SK-N-SH (cell line): Measurements from ENCODE around the gene MTHFD2L. TPM values are rescaled to one million over a fixed set of nuclear protein-coding genes. Genes with fewer than 3 reads are reported as not detected.

Experiments used
- CTCF ChIA-PET: fragments of 300-600, 350-600 bp; formaldehyde crosslinking; extraction: SDS; loops from one replicate; lab custom pipeline; 2021; lab: Yijun Ruan, JAX
- POLR2A ChIA-PET: fragments of 350-600 bp; sonication (Branson Sonifier 250); formaldehyde crosslinking; extraction: SDS; loops from one replicate; lab custom pipeline; 2020; ENCODE audit warnings: antibody characterized with exemption, inconsistent platforms; lab: Yijun Ruan, JAX
- DNase-seq: peaks from one replicate; pipeline ENCODE4 v3.0.0; 2012
- H2AFZ ChIP-seq: fragments of 200-600 bp; sonication (generic); 2 replicates; pipeline ENCODE4 v1.8.1; 2016; ENCODE audit warnings: antibody characterized with exemption, mild to moderate bottlenecking, low read depth
- H3F3A ChIP-seq: fragments of 200-600 bp; sonication (generic); replicated peaks from 2 replicates; pipeline ENCODE3; 2016; ENCODE audit warnings: antibody characterized with exemption, mild to moderate bottlenecking; ENCODE audit not compliant: insufficient read depth
- H3K27ac ChIP-seq, 2 experiments: fragments of 200-500 bp in 1 of 2; fragments of 200-600 bp in 1 of 2; sonication (Bioruptor generic) in 1 of 2; sonication (generic), shearing (Covaris generic) in 1 of 2; 2 replicates each; pipeline versions ENCODE4 v1.5.1 to v1.6.1; 2014 to 2016; ENCODE audit warnings: low read depth in 2 of 2, inconsistent platforms in 1 of 2, low read length in 1 of 2, mild to moderate bottlenecking in 1 of 2, mixed read lengths in 1 of 2
- H3K27me3 ChIP-seq: fragments of 200-600 bp; sonication (generic), shearing (Covaris generic); 2 replicates; pipeline ENCODE4 v1.6.1; 2016; ENCODE audit warnings: mixed run types; ENCODE audit not compliant: insufficient read depth
- H3K36me3 ChIP-seq, 2 experiments: fragments of 200-500 bp in 1 of 2; fragments of 200-600 bp in 1 of 2; sonication (Bioruptor generic) in 1 of 2; sonication (generic) in 1 of 2; replicated peaks in 1 of 2; 2 replicates each; pipeline versions ENCODE3 to v1.5.1; 2014 to 2016; ENCODE audit warnings: low read length in 1 of 2, mild to moderate bottlenecking in 1 of 2; ENCODE audit not compliant: insufficient read depth in 2 of 2, control insufficient read depth in 1 of 2
- H3K4me1 ChIP-seq, 2 experiments: fragments of 200-500 bp in 1 of 2; fragments of 200-600 bp in 1 of 2; sonication (Bioruptor generic) in 1 of 2; sonication (generic), shearing (Covaris generic) in 1 of 2; 2 replicates each; pipeline versions ENCODE4 v1.5.1 to v1.6.1; 2014 to 2016; ENCODE audit warnings: low read depth in 1 of 2, low read length in 1 of 2, mixed run types in 1 of 2; ENCODE audit not compliant: insufficient read depth in 2 of 2, control insufficient read depth in 1 of 2
- H3K4me2 ChIP-seq: fragments of 200-600 bp; sonication (generic), shearing (Covaris generic); 2 replicates; pipeline ENCODE4 v1.6.1; 2017; ENCODE audit warnings: mixed run types
- H3K4me3 ChIP-seq, 2 experiments: fragments of 200-500 bp in 1 of 2; fragments of 200-600 bp in 1 of 2; sonication (Bioruptor generic) in 1 of 2; sonication (generic), shearing (Covaris generic) in 1 of 2; 2 replicates each; pipeline versions ENCODE4 v1.5.1 to v1.8.1; 2014 to 2016; ENCODE audit warnings: low read depth in 2 of 2, inconsistent platforms in 1 of 2, low read length in 1 of 2, mild to moderate bottlenecking in 1 of 2, mixed read lengths in 1 of 2, moderate library complexity in 1 of 2
- H3K79me2 ChIP-seq: fragments of 200-600 bp; sonication (generic); 2 replicates; pipeline ENCODE4 v1.8.1; 2017; ENCODE audit warnings: mild to moderate bottlenecking; ENCODE audit not compliant: insufficient read depth
- H3K9ac ChIP-seq: fragments of 200-600 bp; sonication (generic); 2 replicates; pipeline ENCODE4 v1.6.1; 2017; ENCODE audit warnings: mixed run types
- H3K9me2 ChIP-seq: fragments of 200-600 bp; sonication (generic); 2 replicates; pipeline ENCODE4 v1.6.1; 2017; ENCODE audit warnings: mixed run types
- H3K9me3 ChIP-seq: fragments of 200-600 bp; sonication (generic); 2 replicates; pipeline ENCODE4 v1.6.1; 2017; ENCODE audit warnings: mixed run types, mild to moderate bottlenecking, moderate library complexity
- H4K20me1 ChIP-seq: fragments of 200-600 bp; sonication (generic); 2 replicates; pipeline ENCODE4 v1.6.1; 2017; ENCODE audit warnings: mild to moderate bottlenecking, mixed run types; ENCODE audit not compliant: insufficient read depth
- CHD2 ChIP-seq: fragments of 150-350 bp; IDR thresholded peaks from 2 replicates; pipeline ENCODE4 v1.6.1; 2018; ENCODE audit warnings: low read length; ENCODE audit not compliant: partially characterized antibody
- ELF1 ChIP-seq: IDR thresholded peaks from 2 replicates; pipeline ENCODE4 v1.4.0; 2012
- FOSL2 ChIP-seq: IDR thresholded peaks from 2 replicates; pipeline ENCODE4 v1.4.0; 2012; ENCODE audit warnings: low read depth, mild to moderate bottlenecking, moderate library complexity, borderline replicate concordance
- GATA2 ChIP-seq: sonication (generic); formaldehyde crosslinking; IDR thresholded peaks from 2 replicates; pipeline ENCODE4 v1.5.0; 2020; ENCODE audit warnings: mild to moderate bottlenecking, missing genetic modification reagents
- JUND ChIP-seq: IDR thresholded peaks from 2 replicates; pipeline ENCODE4 v1.4.0; 2012
- NFIC ChIP-seq: IDR thresholded peaks from 2 replicates; pipeline ENCODE4 v1.4.0; 2012; ENCODE audit warnings: borderline replicate concordance
- POLR2AphosphoS5 ChIP-seq: IDR thresholded peaks from 2 replicates; pipeline ENCODE4 v1.6.1; 2012; ENCODE audit warnings: low read depth, low read length
- RAD21 ChIP-seq: IDR thresholded peaks from 2 replicates; pipeline ENCODE4 v1.6.1; 2012; ENCODE audit warnings: mild to moderate bottlenecking, low read length
- RCOR1 ChIP-seq: fragments of 150-350 bp; IDR thresholded peaks from 2 replicates; pipeline ENCODE4 v1.6.1; 2017; ENCODE audit warnings: antibody characterized with exemption, low read length
- RXRA ChIP-seq: IDR thresholded peaks from 2 replicates; pipeline ENCODE4 v1.4.0; 2012; ENCODE audit warnings: low read depth, mild to moderate bottlenecking, borderline replicate concordance
- SMC3 ChIP-seq: IDR thresholded peaks from 2 replicates; pipeline ENCODE4 v1.6.1; 2012; ENCODE audit warnings: low read depth, low read length, improper control_type of control experiment
- TCF12 ChIP-seq: IDR thresholded peaks from 2 replicates; pipeline ENCODE4 v1.4.0; 2012
- YY1 ChIP-seq: IDR thresholded peaks from 2 replicates; pipeline ENCODE4 v1.4.0; 2012; ENCODE audit warnings: low read depth, mild to moderate bottlenecking
- WGBS: methylation state at CpG from one replicate; pipeline ENCODE4 v1.1.6; 2017; ENCODE audit warnings: low lambda C conversion rate; 5-methylcytosine and 5-hydroxymethylcytosine counted together
- polyA plus RNA-seq, 3 experiments: library from polyadenylated mRNA; depleted of rRNA; stranded (reverse); fragments of >200 nt; gene quantifications; 2 replicates each; pipeline ENCODE4 v1.2.3, GENCODE V29; 2012
- TF ChIP-seq, protein P1 (sequence below): IDR thresholded peaks from 2 replicates; pipeline ENCODE4 v1.4.0; 2012; ENCODE audit warnings: low read depth, borderline replicate concordance
- TF ChIP-seq, protein P2 (sequence below): fragments of 150-350 bp; IDR thresholded peaks from 2 replicates; pipeline ENCODE4 v1.6.1; 2016; ENCODE audit warnings: mild to moderate bottlenecking, low read depth, low read length
- TF ChIP-seq, protein P3 (sequence below): IDR thresholded peaks from 2 replicates; pipeline ENCODE4 v1.4.0; 2012; ENCODE audit warnings: low read depth, borderline replicate concordance
- TF ChIP-seq, protein P4 (sequence below): IDR thresholded peaks from 2 replicates; pipeline ENCODE4 v1.6.1; 2012; ENCODE audit warnings: mild to moderate bottlenecking, low read depth, low read length, moderate library complexity
- TF ChIP-seq, protein P5 (sequence below): fragments of 200-600 bp; sonication (generic); IDR thresholded peaks from 2 replicates; pipeline ENCODE4 v1.6.1; 2017; ENCODE audit warnings: antibody characterized with exemption, mild to moderate bottlenecking, moderate library complexity

The MTHFD2L gene
- polyA plus RNA-seq, 1 of the 3 experiments (the other 2 are of a cell fraction) = 4.8 TPM

DNA sequence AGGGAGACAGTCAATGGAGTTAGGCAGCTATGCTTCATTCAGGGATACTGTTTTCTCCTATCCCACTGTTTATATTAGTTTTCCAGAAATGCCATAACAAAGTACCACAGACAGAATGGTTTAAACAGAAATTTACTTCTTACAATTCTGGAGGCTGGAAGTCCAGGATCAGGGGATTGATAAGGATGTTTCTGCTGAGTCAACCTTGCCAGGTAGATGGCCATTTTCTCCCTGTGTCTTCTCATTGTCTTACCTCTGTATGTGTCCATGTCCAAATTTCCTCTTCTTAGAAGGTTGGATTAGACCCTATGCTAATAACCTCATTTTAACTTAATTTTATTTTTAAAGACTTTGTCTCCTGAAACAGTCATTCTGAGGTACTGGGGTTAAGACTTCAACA lies 129.9 kb downstream of the MTHFD2L start:
- TF ChIP-seq, protein P1, sequence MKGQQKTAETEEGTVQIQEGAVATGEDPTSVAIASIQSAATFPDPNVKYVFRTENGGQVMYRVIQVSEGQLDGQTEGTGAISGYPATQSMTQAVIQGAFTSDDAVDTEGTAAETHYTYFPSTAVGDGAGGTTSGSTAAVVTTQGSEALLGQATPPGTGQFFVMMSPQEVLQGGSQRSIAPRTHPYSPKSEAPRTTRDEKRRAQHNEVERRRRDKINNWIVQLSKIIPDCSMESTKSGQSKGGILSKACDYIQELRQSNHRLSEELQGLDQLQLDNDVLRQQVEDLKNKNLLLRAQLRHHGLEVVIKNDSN = no peak
- TF ChIP-seq ELF1 (no peak), RCOR1 (no peak), FOSL2 (no peak), NFIC (no peak)
- TF ChIP-seq, protein P2, sequence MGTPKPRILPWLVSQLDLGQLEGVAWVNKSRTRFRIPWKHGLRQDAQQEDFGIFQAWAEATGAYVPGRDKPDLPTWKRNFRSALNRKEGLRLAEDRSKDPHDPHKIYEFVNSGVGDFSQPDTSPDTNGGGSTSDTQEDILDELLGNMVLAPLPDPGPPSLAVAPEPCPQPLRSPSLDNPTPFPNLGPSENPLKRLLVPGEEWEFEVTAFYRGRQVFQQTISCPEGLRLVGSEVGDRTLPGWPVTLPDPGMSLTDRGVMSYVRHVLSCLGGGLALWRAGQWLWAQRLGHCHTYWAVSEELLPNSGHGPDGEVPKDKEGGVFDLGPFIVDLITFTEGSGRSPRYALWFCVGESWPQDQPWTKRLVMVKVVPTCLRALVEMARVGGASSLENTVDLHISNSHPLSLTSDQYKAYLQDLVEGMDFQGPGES = no peak
- TF ChIP-seq, all 33 proteins: peak for 0
- H3K9me3 ChIP-seq = no peaks in the 10 kb centered on the region
- no peaks in the 10 kb centered on the region for H3K27me3 ChIP-seq
- H2AFZ ChIP-seq = no peak overlapping the region
- H3K9me2 ChIP-seq = no peaks in the 10 kb centered on the region
- H3F3A ChIP-seq = peaks cover 16% of the 10 kb centered on the region
- H3K4me1 ChIP-seq = 0 out of 4 replicates have a peak, but pooled peaks cover 0 to 3% of the 10 kb centered on the region in 2 experiments
- H3K79me2 ChIP-seq = no peaks in the 10 kb centered on the region
- H3K4me2 ChIP-seq = no peak overlapping the region
- POLR2A ChIA-PET = no interaction called here
- H3K4me3 ChIP-seq = no peak overlapping the region
- H3K9ac ChIP-seq = no peak overlapping the region
- H4K20me1 ChIP-seq = peaks cover 7% of the 10 kb centered on the region; the same call in 1 of the 2 replicates
- DNase-seq = no peak
- H3K36me3 ChIP-seq = no peaks in the 10 kb centered on the region
- CTCF ChIA-PET = no interaction called here
- H3K27ac ChIP-seq = no peak overlapping the region

DNA sequence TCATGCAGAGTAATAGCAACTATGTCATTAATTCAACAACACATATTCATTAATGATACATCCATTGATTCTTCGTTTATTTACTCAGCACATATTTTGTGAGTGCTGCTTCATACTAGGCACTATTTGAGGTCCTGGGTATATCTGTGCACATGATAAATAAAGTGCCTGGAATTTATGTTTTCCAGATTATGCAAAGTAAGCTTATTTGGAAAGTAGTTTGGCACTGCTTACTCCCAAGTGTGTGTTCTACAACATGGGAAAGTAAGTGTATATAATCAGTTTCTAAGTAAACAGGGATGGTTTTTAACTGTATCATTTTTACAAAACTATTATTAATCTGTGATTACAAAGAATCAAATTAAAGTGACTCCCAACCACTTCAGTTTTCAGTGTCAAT lies 133.6 kb downstream of the MTHFD2L start:
- Histone ChIP-seq H3K9me3 (no peaks in the 10 kb centered on the region), H4K20me1 (no peaks in the 10 kb centered on the region), H3K36me3 (no peaks in the 10 kb centered on the region), H3K9me2 (no peaks in the 10 kb centered on the region), H3K27me3 (no peaks in the 10 kb centered on the region), H2AFZ (no peak overlapping the region), H3K4me2 (no peak overlapping the region), H3K4me1 (no peaks in the 10 kb centered on the region), H3K27ac (no peak overlapping the region), H3K4me3 (no peak overlapping the region), H3K79me2 (no peaks in the 10 kb centered on the region), H3K9ac (no peak overlapping the region), H3F3A (no peaks in the 10 kb centered on the region)
- DNase-seq = no peak
- WGBS = 81% methylated on average over 1 of the region's 1 CpG
- ChIA-PET CTCF (no interaction called here), POLR2A (no interaction called here)
- TF ChIP-seq, protein P3, sequence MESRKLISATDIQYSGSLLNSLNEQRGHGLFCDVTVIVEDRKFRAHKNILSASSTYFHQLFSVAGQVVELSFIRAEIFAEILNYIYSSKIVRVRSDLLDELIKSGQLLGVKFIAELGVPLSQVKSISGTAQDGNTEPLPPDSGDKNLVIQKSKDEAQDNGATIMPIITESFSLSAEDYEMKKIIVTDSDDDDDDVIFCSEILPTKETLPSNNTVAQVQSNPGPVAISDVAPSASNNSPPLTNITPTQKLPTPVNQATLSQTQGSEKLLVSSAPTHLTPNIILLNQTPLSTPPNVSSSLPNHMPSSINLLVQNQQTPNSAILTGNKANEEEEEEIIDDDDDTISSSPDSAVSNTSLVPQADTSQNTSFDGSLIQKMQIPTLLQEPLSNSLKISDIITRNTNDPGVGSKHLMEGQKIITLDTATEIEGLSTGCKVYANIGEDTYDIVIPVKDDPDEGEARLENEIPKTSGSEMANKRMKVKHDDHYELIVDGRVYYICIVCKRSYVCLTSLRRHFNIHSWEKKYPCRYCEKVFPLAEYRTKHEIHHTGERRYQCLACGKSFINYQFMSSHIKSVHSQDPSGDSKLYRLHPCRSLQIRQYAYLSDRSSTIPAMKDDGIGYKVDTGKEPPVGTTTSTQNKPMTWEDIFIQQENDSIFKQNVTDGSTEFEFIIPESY = no peak
- TF ChIP-seq GATA2 (CRISPR knock-in tag) = no peak
- TF ChIP-seq RAD21 = no peak
- TF ChIP-seq CHD2 = no peak
- TF ChIP-seq FOSL2 = no peak
- TF ChIP-seq SMC3 = no peak
- TF ChIP-seq POLR2AphosphoS5 = no peak
- no peak for TF ChIP-seq NFIC
- TF ChIP-seq, protein P4, sequence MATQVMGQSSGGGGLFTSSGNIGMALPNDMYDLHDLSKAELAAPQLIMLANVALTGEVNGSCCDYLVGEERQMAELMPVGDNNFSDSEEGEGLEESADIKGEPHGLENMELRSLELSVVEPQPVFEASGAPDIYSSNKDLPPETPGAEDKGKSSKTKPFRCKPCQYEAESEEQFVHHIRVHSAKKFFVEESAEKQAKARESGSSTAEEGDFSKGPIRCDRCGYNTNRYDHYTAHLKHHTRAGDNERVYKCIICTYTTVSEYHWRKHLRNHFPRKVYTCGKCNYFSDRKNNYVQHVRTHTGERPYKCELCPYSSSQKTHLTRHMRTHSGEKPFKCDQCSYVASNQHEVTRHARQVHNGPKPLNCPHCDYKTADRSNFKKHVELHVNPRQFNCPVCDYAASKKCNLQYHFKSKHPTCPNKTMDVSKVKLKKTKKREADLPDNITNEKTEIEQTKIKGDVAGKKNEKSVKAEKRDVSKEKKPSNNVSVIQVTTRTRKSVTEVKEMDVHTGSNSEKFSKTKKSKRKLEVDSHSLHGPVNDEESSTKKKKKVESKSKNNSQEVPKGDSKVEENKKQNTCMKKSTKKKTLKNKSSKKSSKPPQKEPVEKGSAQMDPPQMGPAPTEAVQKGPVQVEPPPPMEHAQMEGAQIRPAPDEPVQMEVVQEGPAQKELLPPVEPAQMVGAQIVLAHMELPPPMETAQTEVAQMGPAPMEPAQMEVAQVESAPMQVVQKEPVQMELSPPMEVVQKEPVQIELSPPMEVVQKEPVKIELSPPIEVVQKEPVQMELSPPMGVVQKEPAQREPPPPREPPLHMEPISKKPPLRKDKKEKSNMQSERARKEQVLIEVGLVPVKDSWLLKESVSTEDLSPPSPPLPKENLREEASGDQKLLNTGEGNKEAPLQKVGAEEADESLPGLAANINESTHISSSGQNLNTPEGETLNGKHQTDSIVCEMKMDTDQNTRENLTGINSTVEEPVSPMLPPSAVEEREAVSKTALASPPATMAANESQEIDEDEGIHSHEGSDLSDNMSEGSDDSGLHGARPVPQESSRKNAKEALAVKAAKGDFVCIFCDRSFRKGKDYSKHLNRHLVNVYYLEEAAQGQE = no peak
- no peak for TF ChIP-seq TCF12
- no peak for TF ChIP-seq RCOR1
- no peak for TF ChIP-seq YY1
- no peak for TF ChIP-seq JUND
- no peak for TF ChIP-seq RXRA
- TF ChIP-seq, protein P1 = no peak
- TF ChIP-seq, protein P5, sequence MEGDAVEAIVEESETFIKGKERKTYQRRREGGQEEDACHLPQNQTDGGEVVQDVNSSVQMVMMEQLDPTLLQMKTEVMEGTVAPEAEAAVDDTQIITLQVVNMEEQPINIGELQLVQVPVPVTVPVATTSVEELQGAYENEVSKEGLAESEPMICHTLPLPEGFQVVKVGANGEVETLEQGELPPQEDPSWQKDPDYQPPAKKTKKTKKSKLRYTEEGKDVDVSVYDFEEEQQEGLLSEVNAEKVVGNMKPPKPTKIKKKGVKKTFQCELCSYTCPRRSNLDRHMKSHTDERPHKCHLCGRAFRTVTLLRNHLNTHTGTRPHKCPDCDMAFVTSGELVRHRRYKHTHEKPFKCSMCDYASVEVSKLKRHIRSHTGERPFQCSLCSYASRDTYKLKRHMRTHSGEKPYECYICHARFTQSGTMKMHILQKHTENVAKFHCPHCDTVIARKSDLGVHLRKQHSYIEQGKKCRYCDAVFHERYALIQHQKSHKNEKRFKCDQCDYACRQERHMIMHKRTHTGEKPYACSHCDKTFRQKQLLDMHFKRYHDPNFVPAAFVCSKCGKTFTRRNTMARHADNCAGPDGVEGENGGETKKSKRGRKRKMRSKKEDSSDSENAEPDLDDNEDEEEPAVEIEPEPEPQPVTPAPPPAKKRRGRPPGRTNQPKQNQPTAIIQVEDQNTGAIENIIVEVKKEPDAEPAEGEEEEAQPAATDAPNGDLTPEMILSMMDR = no peak
